Keratinocyte (primary cell): ENCODE data around the gene TKT.

Experiments
- CTCF ChIP-seq, 3 experiments: IDR thresholded peaks in 1 of 3; conservative IDR thresholded peaks in 1 of 3; optimal IDR thresholded peaks in 1 of 3; 2 replicates in 2 of 3; 3 replicates in 1 of 3; pipeline versions ENCODE3 to v1.5.1; 2011; ENCODE audit warnings: low read length in 3 of 3, mild to moderate bottlenecking in 3 of 3, moderate library complexity in 2 of 3, control low read depth in 1 of 3, inconsistent platforms in 1 of 3; ENCODE audit not compliant: insufficient read depth in 2 of 3; ENCODE audit errors: extremely low read depth in 1 of 3
- EZH2 ChIP-seq: IDR thresholded peaks from one replicate; pipeline ENCODE4 v1.6.1; 2012; ENCODE audit warnings: inconsistent platforms, mild to moderate bottlenecking, low read length, moderate library complexity

GRCh38 chr3:53190659-53191058 lies 65.2 kb downstream of the TKT start:
- TF ChIP-seq EZH2 = no peak
- no peak for TF ChIP-seq CTCF (optimal IDR thresholded peaks at IDR 0.05 in 1 of 3, IDR thresholded peaks at IDR 0.05 in 1 of 3, conservative IDR thresholded peaks at IDR 0.05 in 1 of 3; ENCODE audit: extremely low read depth in 1 of 3, insufficient read depth in 2 of 3, low read length in 3 of 3)
